Renal pelvis (tissue), 4 donors: ENCODE results near the gene KIFAP3. TPM values are rescaled to one million over a fixed set of nuclear protein-coding genes. Genes with fewer than 3 reads are reported as not detected.
"Not testable (repeated sequence)": the region's sequence is repeated elsewhere in the genome, so short reads cannot be mapped to it uniquely, and the experiment has no call there.

Experiments
- DNase-seq: peaks from one replicate; pipeline ENCODE4 v3.0.0-alpha.2; 2013
- polyA plus RNA-seq, 3 donors: library from polyadenylated mRNA; unstranded; fragments of 120-200 nt; gene quantifications; one replicate each; pipeline ENCODE4 v1.2.1, GENCODE V29; 2013; ENCODE audit not compliant: insufficient read length in 3 of 3

Gene KIFAP3
- polyA plus RNA-seq, 3 donors: 35.4 to 41.7 (median 41.1) TPM

GRCh38 chr1:169928438-169929209 is 145.9 kb downstream of the KIFAP3 start:
- DNase-seq: peak; percentile 54

DNA sequence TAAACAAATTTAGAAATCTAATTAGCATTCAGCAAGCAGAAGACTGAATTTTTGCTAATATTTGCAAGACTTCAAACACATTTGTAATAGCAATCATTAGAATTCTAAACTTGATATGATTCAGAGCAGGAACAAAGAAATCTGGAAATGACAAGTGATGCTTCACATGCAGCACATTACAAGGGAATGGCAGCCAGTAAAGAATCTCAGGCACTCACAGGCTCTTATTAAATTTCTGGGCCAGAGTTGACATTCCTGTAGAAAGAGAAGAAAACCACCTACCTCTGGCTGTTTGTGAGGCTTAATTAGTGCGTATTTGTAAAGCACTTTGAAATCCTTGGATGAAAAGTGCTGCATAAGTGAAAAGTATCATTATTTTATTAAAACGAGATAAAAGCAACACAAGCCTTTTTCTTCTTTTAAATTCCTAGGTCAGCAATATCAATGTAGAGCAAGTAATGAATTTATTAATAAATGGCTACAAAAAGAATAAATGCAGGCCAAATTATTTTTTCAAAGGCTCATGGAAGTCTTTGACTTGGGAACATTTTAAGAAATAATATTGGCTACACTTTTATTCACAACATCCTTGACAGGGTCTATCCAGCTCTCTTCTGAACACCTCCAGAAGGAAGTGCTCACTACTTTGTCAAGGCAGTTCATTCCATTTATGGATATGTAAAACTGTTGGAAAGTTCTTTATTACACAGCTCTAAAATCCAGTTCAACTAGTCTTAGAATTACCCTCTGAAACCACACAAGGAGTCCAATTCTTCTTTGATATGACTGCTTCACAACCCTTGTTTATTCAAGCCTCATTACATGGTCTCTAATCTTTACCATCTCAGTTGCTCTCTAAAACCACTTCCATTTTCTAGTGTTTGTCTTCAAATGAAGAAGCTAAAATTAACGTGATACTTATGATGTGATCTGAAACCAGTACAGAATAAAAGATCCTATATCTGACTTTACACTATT is 148.7 kb downstream of the KIFAP3 start:
- DNase-seq: no peak

GRCh38 chr1:169924829-169925228 is 149.7 kb downstream of the KIFAP3 start:
- DNase-seq: no peak

- DNase-seq: no peak
Observed at GRCh38 chr1:169924063-169924462, 150.4 kb downstream of the KIFAP3 start.

DNA sequence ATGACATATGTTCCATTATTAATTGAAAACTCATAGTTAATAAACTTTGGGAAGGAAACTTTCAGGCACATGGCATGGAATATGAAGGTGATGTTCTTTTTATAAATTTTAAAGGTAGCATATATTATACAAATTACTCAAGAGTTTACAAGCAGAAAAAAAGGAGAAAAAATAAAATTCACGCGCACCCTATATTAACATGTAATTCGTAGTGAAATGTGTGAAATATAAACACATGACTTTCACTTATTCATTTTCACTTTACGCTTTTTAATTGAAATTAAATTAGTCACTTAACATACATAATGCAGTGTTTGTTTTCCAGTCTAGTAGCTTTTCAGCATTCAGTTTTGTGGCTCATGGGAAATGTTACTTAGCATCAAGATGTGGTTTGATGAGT is 153.4 kb downstream of the KIFAP3 start:
- no peak for DNase-seq

GRCh38 chr1:169918927-169919326 is 155.6 kb downstream of the KIFAP3 start:
- DNase-seq: no peak

DNA sequence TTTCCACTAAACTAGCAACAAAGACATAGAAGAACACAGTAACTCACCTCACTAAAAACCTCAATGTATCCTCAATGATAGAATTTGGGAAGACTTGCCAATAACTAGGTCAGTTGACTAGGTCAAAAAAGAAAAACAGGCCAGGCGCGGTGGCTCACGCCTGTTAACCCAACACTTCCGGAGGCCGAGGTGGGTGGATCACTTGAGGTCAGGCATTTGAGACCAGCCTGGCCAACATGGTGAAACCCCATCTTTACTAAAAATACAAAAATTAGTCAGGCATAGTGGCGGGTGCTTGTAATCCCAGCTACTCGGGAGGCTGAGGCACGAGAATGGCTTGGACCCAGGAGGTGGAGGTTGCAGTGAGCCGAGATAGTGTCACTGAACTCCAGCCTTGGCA is 156.3 kb downstream of the KIFAP3 start:
- DNase-seq: not testable (repeated sequence)

DNA sequence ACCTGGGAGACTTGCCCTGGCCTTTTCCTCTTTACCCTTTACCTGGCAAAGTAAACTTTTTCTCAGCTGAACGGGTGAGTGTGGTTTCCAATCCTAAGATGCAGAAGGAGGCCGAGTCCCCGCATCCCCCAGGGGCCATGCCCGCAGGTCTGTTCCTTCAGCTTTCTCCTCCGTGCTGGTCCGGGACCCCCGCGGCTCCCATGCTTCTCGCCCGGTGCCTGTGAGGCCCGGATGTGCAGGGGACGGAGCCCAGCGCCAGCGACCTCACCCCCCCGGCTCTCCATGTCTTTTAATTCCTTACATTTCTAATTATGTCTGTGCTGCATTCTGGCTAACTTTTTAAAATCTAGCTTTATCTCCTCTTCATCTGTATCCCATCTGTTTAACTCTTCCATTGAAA is 159.3 kb downstream of the KIFAP3 start:
- DNase-seq: no peak

- DNase-seq: no peak
Observed at GRCh38 chr1:169914531-169914930, 160.0 kb downstream of the KIFAP3 start.

DNA sequence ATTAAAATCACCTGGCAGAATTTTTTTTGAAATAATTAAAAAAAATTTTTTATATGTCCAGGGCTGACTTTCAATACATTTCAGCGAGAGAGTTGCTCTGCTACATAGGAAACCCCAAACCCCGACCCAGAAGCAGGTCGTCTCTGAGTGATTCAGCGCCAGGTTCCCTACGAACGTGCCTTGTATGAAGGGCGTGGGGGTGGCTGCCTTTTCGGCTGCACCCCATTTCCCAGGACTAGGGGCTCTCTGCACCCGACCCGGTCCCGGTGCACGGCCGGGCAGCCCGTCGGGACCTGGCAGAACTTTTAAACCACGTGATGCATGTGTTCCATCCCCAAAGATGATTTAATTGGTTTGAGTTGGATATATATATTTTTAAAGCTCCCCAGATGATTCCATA is 165.0 kb downstream of the KIFAP3 start:
- no peak for DNase-seq

DNA sequence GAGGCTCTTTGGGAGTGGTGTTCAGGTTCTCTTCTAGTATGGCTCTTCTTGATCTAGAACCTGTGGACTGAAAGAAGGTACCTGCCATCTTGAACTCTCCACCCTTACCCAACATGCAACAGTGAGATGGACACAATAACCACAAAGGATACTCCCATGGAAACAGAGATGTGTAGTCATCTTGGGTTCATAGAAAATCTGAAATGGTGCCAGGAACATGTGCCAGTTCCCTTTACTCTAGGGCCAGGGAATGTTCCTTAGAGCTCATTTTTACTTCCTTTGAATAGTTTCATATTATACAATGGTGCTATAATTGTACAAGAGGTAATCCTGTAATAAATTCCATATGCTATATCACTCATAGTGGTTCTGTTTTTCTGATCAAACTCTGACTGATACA is 167.6 kb downstream of the KIFAP3 start:
- no peak for DNase-seq

DNA sequence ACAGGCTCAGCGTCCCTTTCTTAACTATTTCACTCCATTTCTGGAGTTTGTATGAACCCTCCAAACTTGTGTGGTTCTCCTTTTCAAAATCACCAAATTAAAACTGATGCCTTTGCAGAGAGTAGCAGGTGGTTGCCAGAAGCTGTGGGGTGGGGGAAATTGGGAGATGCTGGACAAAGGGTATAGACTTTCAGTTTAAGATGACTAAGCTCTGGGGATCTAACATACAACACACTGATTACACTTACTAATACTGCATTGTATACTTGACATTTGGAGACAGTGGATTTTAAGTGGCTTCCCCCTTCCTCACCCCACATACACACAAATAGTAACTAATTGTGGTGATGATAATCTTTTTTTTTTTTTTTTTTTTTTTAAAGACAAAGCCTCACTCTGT is 169.7 kb downstream of the KIFAP3 start:
- no peak for DNase-seq

GRCh38 chr1:169902751-169903150 is 171.7 kb downstream of the KIFAP3 start:
- no peak for DNase-seq

DNA sequence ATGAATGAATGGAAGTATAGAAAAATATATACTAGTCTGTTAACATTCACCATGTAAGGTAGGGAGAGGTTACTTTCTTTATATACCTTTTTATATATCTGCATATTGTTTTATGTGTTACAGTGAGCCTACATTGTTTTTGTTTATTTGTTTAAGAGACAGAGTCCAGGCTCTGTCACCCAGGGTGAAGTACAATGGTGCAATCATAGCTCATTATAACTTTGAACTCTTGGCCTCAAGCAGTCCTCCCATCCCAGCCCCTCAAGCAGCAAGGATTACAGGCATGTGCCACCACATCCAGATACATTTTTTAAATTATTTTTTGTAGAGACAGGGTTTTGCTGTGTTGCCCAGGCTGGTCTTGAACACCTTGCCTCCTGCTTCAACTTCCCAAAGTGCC is 173.4 kb downstream of the KIFAP3 start:
- DNase-seq: no peak

DNA sequence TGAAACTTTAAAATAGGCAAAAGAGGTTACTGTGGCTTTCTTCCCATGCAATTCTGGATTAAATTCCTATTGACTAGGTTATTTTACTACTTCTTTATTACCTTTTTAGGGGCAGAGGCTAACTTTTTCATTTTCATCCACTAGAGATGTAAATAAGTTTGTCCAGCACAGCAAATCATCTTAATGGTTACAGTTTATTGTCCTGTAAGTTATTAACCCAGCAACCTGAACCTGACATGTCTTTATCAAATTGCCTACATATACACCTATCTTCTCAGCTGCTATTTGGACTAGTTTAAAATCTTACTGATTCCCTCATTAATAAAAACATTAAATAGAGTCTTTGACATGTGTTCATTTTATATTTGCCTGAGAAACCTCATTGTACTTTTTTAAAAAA is 173.9 kb downstream of the KIFAP3 start:
- no peak for DNase-seq

- DNase-seq: no peak
Observed at GRCh38 chr1:169899519-169900217, 174.8 kb downstream of the KIFAP3 start.

DNA sequence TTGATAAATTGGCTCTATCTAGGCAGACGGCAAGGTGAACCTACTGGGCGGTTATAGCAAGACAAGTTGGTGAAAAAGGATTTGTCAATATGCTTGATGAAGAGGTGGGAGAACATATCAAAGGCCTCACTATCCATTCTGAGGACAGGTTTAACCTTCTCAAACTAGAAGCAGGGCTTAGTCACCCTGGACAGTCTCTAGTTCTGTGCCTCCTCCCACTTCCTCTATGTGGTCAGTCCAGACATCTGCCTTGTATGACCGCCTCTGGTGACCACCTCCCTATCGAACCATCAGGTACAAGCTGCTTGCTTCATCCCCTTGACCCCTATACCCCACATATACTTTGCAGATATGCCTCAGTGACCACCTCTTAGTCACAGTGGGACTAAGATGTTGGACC is 178.5 kb downstream of the KIFAP3 start:
- no peak for DNase-seq

GRCh38 chr1:169894424-169895145 is 179.9 kb downstream of the KIFAP3 start:
- no peak for DNase-seq

DNA sequence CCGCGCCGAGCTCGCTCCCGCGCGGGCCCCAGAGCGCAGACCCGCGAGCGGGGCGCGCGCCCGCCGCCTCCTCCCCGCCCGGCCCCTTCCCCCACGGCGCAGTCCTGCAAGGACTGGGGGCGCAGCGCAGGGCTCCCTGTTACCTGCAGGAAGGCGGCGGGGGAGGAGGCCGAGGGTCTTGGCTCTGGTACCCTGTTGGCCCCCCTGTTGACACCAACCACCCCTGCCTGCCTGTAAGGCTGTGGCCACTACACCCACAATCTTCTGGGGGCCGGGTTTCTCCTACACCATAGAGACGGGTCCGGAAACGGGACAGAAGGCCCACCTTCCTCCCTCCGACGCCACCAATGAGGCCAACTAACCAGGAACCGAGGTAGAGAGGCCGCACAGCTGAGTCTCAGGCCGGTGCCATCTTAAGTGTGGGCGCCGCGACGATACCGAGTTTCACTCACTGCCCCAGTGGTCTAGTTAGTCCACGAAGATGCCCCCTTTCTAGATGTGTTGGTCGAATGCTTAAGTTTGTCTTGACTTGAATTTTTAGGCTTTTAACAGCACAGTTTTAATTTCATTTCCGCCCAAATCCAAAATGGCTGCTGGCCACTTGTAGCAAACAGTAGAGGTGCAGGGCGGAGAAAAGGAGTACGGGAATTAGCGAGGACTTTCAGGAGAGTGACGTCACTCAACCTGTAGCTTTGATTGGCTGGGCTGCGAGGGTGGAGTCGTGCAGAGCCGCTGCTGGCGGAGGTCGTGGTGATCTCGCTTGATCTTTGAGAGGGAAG is 180.7 kb downstream of the KIFAP3 start, which contains the start of gene SCYL3:
TSS of gene SCYL3 (minus strand) at position 252 of the 779 bp plus-strand sequence. CDS start 5,056 bp downstream, outside the sequence.
- DNase-seq: peak; percentile 97

DNA sequence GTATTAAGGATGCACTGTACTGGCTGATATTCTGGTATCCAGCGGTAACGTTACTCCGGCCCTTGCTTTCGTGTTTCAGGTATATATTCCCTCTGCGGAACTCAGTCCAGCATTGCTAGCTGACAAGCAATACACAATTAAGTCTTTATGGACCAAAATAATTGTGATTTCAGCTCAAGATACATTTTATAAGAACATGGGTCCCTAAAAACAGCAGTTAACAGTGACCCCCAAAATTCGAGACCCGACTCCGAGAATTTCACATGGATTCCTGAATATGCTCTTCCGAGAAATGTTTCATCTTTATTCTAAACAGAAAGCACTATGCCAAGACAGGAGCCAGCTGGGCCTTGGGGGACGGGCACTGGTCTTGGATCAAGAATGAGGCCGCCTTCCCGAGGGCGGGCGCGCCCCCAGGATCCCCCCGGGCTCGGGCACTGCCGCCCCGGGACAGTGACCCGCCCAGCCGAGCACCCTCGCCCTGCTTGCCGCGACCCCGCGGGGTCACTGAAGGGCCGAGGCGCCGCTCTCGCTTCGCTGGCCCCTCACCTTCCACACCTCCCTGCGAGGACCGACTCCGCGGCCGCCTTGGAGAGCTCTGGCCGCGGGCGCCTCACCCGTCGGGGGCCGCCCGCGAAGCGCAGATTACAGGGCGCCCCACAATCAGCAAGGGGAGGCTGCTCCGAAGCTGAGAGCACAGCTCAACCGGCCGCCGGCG is 181.4 kb downstream of the KIFAP3 start:
- DNase-seq: peak; percentile 45
